MCF 10A (cell line): Measurements from ENCODE around the gene ENKUR. TPM values are rescaled to one million over a fixed set of nuclear protein-coding genes. Genes with fewer than 3 reads are reported as not detected.

Experiments
- BruUV-seq: library from RNA; stranded (reverse); fragments of 400-500 nt; replicated peaks from 2 replicates; lab custom pipeline; 2021; lab: Mats Ljungman, UMichigan
- CTCF ChIA-PET: fragments of 300-600 bp; sonication (Branson Sonifier 250); formaldehyde crosslinking; extraction: SDS; loops from one replicate; lab custom pipeline; 2021; ENCODE audit warnings: antibody characterized with exemption, inconsistent platforms; lab: Yijun Ruan, JAX
- POLR2A ChIA-PET: fragments of 300-600, 350-650 bp; sonication (Branson Sonifier 250); formaldehyde crosslinking; extraction: SDS; loops from one replicate; lab custom pipeline; 2020; ENCODE audit warnings: antibody characterized with exemption, inconsistent platforms; lab: Yijun Ruan, JAX
- DNase-seq: peaks from one replicate; pipeline ENCODE4 v3.0.0-alpha.2; 2018; ENCODE audit not compliant: unreplicated experiment
- H3K27ac Mint-ChIP-seq: one replicate; pipeline ENCODE4 v1.8.0; 2022; ENCODE audit warnings: mild to moderate bottlenecking, low read depth, mixed read lengths; ENCODE audit not compliant: unreplicated experiment
- H3K27me3 Mint-ChIP-seq: one replicate; pipeline ENCODE4 v1.8.0; 2022; ENCODE audit warnings: mixed read lengths; ENCODE audit not compliant: insufficient read depth, unreplicated experiment
- H3K36me3 Mint-ChIP-seq: one replicate; pipeline ENCODE4 v1.8.0; 2022; ENCODE audit warnings: mild to moderate bottlenecking, moderate library complexity, mixed read lengths; ENCODE audit not compliant: insufficient read depth, unreplicated experiment
- H3K4me1 Mint-ChIP-seq: one replicate; pipeline ENCODE4 v1.8.0; 2022; ENCODE audit warnings: mixed read lengths; ENCODE audit not compliant: insufficient read depth, unreplicated experiment
- H3K4me3 Mint-ChIP-seq: one replicate; pipeline ENCODE4 v1.8.0; 2022; ENCODE audit warnings: mild to moderate bottlenecking, moderate library complexity, mixed read lengths; ENCODE audit not compliant: unreplicated experiment
- H3K9me3 Mint-ChIP-seq: one replicate; pipeline ENCODE4 v1.8.0; 2022; ENCODE audit warnings: mixed read lengths; ENCODE audit not compliant: unreplicated experiment
- intact Hi-C: fragments of 100-400 bp; cut with micrococcal nuclease; formaldehyde crosslinking; loops from 2 replicates; pipeline ENCODE4 v1.14.1; 2022
- total RNA-seq: library from RNA; stranded (reverse); gene quantifications from 2 replicates; pipeline ENCODE4 v1.2.3, GENCODE V29; 2022
- TF ChIP-seq, protein P1 (sequence below): fragments of 200-600 bp; IDR thresholded peaks from one replicate; pipeline ENCODE4 v1.8.0; 2022; ENCODE audit warnings: antibody characterized with exemption, mild to moderate bottlenecking; ENCODE audit not compliant: unreplicated experiment

ENKUR gene
- total RNA-seq, 1 experiment from 2014 or later: 0.33 TPM

DNA sequence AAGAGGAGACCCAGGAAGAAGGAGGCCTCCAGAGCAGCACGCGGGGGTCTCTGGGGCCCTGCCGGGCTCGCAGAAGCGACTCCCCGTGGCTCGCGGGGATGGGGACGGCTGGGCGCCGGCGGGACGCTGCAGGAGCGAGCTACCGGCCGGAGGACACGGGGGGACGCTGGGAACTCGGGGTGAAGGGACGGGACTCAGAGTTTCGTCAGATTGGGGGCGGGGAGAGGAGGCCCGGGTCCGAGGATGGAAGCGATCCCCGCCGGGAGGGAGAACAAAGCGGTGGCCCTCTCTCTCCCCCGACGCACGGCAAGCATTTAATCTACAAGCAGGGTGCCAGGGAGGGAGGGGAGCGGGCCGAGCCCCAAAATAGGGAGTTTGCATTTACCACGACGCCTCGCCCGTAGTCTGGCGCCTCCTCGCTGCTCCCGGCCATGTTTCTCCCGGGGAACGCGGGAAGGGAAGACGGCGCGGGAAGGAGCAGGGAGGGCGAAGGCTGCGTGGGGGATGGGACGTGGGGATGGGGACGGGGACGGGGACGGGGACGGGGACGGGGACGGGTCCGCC lies 63.7 kb downstream of the ENKUR start, which contains the start of gene PRTFDC1:
TSS of gene PRTFDC1 (minus strand) at position 464 of the 564 bp plus-strand sequence. CDS start at position 433, 31 bp downstream.
- ChIA-PET POLR2A (no interaction called here), CTCF (interaction anchor here (0.6 to 0.7 kb wide), 3 partner anchors 120 to 133 kb away, joined by 3 to 4 read pairs (median 3); no protein-coding TSS in a partner anchor)
- no peaks in the 10 kb centered on the region for H3K9me3 Mint-ChIP-seq
- TF ChIP-seq, protein P1, sequence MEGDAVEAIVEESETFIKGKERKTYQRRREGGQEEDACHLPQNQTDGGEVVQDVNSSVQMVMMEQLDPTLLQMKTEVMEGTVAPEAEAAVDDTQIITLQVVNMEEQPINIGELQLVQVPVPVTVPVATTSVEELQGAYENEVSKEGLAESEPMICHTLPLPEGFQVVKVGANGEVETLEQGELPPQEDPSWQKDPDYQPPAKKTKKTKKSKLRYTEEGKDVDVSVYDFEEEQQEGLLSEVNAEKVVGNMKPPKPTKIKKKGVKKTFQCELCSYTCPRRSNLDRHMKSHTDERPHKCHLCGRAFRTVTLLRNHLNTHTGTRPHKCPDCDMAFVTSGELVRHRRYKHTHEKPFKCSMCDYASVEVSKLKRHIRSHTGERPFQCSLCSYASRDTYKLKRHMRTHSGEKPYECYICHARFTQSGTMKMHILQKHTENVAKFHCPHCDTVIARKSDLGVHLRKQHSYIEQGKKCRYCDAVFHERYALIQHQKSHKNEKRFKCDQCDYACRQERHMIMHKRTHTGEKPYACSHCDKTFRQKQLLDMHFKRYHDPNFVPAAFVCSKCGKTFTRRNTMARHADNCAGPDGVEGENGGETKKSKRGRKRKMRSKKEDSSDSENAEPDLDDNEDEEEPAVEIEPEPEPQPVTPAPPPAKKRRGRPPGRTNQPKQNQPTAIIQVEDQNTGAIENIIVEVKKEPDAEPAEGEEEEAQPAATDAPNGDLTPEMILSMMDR: no peak
- BruUV-seq: no TSS peak
- no peaks in the 10 kb centered on the region for H3K36me3 Mint-ChIP-seq
- H3K27me3 Mint-ChIP-seq: no peaks in the 10 kb centered on the region
- no peak within 1 kb of the TSS for H3K27ac Mint-ChIP-seq
- H3K4me3 Mint-ChIP-seq: peak within 1 kb of the TSS; percentile 49
- intact Hi-C loops: no loop called here
- DNase-seq: no peak
- no peaks in the 10 kb centered on the region for H3K4me1 Mint-ChIP-seq

DNA sequence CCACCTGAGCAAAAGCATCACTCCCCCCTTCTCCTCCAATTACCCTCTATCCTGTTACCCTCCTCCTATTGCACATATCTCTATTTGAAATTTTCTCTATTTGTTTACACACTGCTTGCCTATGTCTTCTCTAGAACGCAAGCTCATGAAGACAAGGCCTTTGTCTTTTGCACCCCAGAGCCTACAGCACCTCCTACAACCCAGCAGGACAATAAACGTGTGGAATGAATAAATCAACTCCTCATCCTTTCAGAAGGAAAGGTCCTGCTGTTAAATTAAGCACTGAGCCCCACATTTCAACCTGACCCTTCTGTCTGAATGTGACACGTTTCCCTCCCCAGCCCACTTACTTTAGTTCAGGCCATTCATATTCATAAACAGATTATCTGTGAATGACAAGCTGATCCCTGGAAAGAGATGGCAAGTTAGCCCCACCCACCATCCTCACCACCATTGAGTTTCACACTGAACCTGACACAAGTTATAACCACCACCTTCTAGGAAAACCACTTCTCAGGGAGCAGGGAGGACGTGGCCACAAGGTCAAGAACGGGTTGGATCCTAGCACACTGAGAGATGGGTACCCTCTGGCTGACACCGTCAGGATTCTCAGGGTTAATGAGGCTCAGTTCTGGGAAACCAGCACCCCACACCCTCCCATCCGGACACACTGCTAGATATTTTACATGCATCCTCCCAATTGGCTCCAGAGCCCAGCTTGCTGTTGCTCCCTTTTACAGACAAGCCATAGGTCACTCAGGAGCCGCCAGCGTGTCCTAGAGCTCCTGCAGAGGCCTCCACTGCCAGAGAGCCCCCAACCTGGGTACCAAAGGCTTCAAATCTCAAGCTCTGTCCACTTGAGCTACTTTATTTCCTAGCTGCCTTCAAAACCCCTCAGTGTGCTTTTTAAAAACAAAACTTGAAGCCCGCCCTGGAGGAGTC lies 64.5 kb downstream of the ENKUR start:
- Mint-ChIP-seq H3K27me3 (no peaks in the 10 kb centered on the region), H3K4me3 (no peak overlapping the region), H3K36me3 (no peaks in the 10 kb centered on the region), H3K4me1 (no peaks in the 10 kb centered on the region), H3K9me3 (no peaks in the 10 kb centered on the region), H3K27ac (no peak overlapping the region)
- TF ChIP-seq, protein P1: no peak
- ChIA-PET CTCF (interaction anchor here (0.5 to 1.6 kb wide), 6 partner anchors 39 to 334 kb away, joined by 3 to 4 read pairs (median 3); no protein-coding TSS in a partner anchor), POLR2A (interaction anchor here (0.5 kb wide), 1 partner anchor 267 kb away, joined by 4 read pairs; no protein-coding TSS in a partner anchor)
- DNase-seq: no peak
- intact Hi-C loops: no loop called here
- no TSS peak for BruUV-seq

DNA sequence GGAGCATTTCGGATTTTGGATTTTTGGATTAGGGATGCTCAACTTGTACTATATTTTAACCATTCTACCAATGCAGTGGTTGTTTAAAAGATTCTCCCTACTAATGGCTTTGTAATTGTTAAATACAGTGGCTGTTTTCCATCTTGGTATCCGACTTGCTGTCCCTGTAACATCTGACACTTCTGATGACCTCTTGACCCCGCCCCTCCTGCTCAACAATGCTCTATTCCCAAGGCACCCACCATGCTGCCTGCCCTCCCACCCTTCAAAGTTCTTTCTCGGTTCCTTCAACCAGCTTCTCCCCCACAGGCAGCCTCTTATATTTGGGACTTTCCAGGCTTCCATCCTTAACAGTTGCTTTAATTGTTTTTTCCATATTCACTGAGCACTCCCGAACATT lies 65.5 kb downstream of the ENKUR start:
- Mint-ChIP-seq H3K4me1 (no peaks in the 10 kb centered on the region), H3K36me3 (no peaks in the 10 kb centered on the region), H3K27ac (no peak overlapping the region), H3K4me3 (no peak overlapping the region), H3K27me3 (no peaks in the 10 kb centered on the region), H3K9me3 (no peaks in the 10 kb centered on the region)
- ChIA-PET POLR2A (interaction anchor here (1.2 kb wide), 1 partner anchor 20 kb away, joined by 3 read pairs; no protein-coding TSS in a partner anchor), CTCF (interaction anchor here (1.6 kb wide), 1 partner anchor 40 kb away, joined by 3 read pairs; no protein-coding TSS in a partner anchor)
- TF ChIP-seq, protein P1: no peak
- DNase-seq: no peak
- BruUV-seq: no TSS peak
- intact Hi-C loops: no loop called here
